HepG2 (cell line): ENCODE measurements around the gene GADD45GIP1. TPM values are rescaled to one million over a fixed set of nuclear protein-coding genes. Genes with fewer than 3 reads are reported as not detected.

Experiments used
- ADNP ChIP-seq: sonication (generic); formaldehyde crosslinking; IDR thresholded peaks from 2 replicates; pipeline ENCODE4 v1.4.0; 2020; ENCODE audit warnings: missing genetic modification reagents
- ASH2L ChIP-seq: fragments of 300-600, 200-600 bp; sonication (generic); IDR thresholded peaks from 2 replicates; pipeline ENCODE4 v1.7.0; 2017; ENCODE audit warnings: low read depth, mild to moderate bottlenecking, moderate library complexity, mixed read lengths, low read length; ENCODE audit not compliant: insufficient read length
- ETV6 ChIP-seq: sonication (generic); formaldehyde crosslinking; conservative IDR thresholded peaks from 2 replicates; pipeline ENCODE4 v1.4.0; 2020; ENCODE audit warnings: missing genetic modification reagents
- FOXA3 ChIP-seq: IDR thresholded peaks from 2 replicates; pipeline ENCODE4 v1.6.1; 2016; ENCODE audit warnings: missing genetic modification reagents, missing compliant biosample characterization
- HNRNPL ChIP-seq: fragments of 200-400 bp; formaldehyde crosslinking; IDR thresholded peaks from 2 replicates; pipeline ENCODE4 v1.6.1; 2017; ENCODE audit warnings: mild to moderate bottlenecking, low read depth, low read length
- IKZF1 ChIP-seq: fragments of 450-650 bp; IDR thresholded peaks from 2 replicates; pipeline ENCODE4 v1.7.1; 2016
- NR1H2 ChIP-seq: sonication (generic); formaldehyde crosslinking; IDR thresholded peaks from 2 replicates; pipeline ENCODE4 v1.8.1; 2022; ENCODE audit warnings: low read depth, missing genetic modification reagents, borderline replicate concordance
- SRF ChIP-seq: IDR thresholded peaks from 2 replicates; pipeline ENCODE4 v1.6.1; 2011; ENCODE audit warnings: mild to moderate bottlenecking, low read depth, low read length, moderate library complexity
- TRIM24 ChIP-seq: sonication (generic); formaldehyde crosslinking; IDR thresholded peaks from 2 replicates; pipeline ENCODE4 v1.8.0; 2022; ENCODE audit warnings: mild to moderate bottlenecking, missing genetic modification reagents
- YEATS4 ChIP-seq: sonication (generic); formaldehyde crosslinking; IDR thresholded peaks from 2 replicates; pipeline ENCODE4 v1.4.0; 2020; ENCODE audit warnings: missing genetic modification reagents, borderline replicate concordance
- ZBTB43 ChIP-seq: sonication (generic); formaldehyde crosslinking; conservative IDR thresholded peaks from 2 replicates; pipeline ENCODE4 v1.4.0; 2020; ENCODE audit warnings: missing genetic modification reagents
- ZNF264 ChIP-seq: sonication (generic); formaldehyde crosslinking; IDR thresholded peaks from 2 replicates; pipeline ENCODE4 v1.4.0; 2020; ENCODE audit warnings: missing genetic modification reagents
- ZNF318 ChIP-seq: sonication (generic); formaldehyde crosslinking; IDR thresholded peaks from 2 replicates; pipeline ENCODE4 v1.4.0; 2020; ENCODE audit warnings: mild to moderate bottlenecking, missing genetic modification reagents
- ZNF513 ChIP-seq: sonication (generic); formaldehyde crosslinking; conservative IDR thresholded peaks from 2 replicates; pipeline ENCODE4 v1.5.0; 2020; ENCODE audit warnings: missing genetic modification reagents
- ZNF563 ChIP-seq: sonication (generic); formaldehyde crosslinking; IDR thresholded peaks from 2 replicates; pipeline ENCODE4 v1.8.0; 2022; ENCODE audit warnings: mild to moderate bottlenecking, moderate library complexity, missing genetic modification reagents
- ZNF7 ChIP-seq: IDR thresholded peaks from 2 replicates; pipeline ENCODE4 v1.6.1; 2016; ENCODE audit warnings: missing biosample characterization, missing genetic modification reagents
- ZSCAN20 ChIP-seq: sonication (generic); formaldehyde crosslinking; IDR thresholded peaks from 2 replicates; pipeline ENCODE4 v1.4.0; 2020; ENCODE audit warnings: missing genetic modification reagents, mild to moderate bottlenecking, borderline replicate concordance
- polyA plus RNA-seq, 8 experiments: library from polyadenylated mRNA; depleted of rRNA in 3 of 8; stranded (reverse) in 7 of 8; unstranded in 1 of 8; fragments of >200 nt; fragmentation: Illumina TruSeq in 4 of 8; extraction: Trizol in 4 of 8; gene quantifications; 2 replicates each; pipeline versions ENCODE4 v1.2.1 to v1.2.3, GENCODE V29; 2011 to 2016; ENCODE audit warnings: low read depth in 4 of 8, missing spikeins in 1 of 8, mixed read lengths in 1 of 8; ENCODE audit not compliant: insufficient read depth in 1 of 8
- total RNA-seq, 5 experiments: library from RNA; depleted of rRNA; stranded (reverse); fragments of >200 nt; fragmentation: Illumina TruSeq; extraction: Trizol; gene quantifications; 2 replicates each; pipeline ENCODE4 v1.2.3, GENCODE V29; 2016; ENCODE audit warnings: low read depth in 1 of 5
- TF ChIP-seq, protein P1 (sequence below): IDR thresholded peaks from 2 replicates; pipeline ENCODE4 v1.6.1; 2016; ENCODE audit warnings: missing biosample characterization, missing genetic modification reagents, low read depth

Gene GADD45GIP1
- total and polyA plus RNA-seq, 2 of the 13 experiments (the other 11 are each of a cell fraction or from before 2014, with no cell fraction given) = 24.6 to 30.7 TPM

- no peak for TF ChIP-seq ZNF318 (CRISPR knock-in tag)
- TF ChIP-seq ZSCAN20 (CRISPR knock-in tag) = no peak
- no peak for TF ChIP-seq ETV6
- no peak for TF ChIP-seq ZNF513
- TF ChIP-seq ZNF563 = no peak
- no peak for TF ChIP-seq IKZF1
- TF ChIP-seq ASH2L = no peak
- TF ChIP-seq SRF = no peak
- 0 out of 2 replicates have a peak, but pooled peaks have one; percentile 29 for TF ChIP-seq NR1H2 (CRISPR knock-in tag)
- TF ChIP-seq HNRNPL = no peak
- no peak for TF ChIP-seq ZNF7 (CRISPR knock-in tag)
- TF ChIP-seq FOXA3 (CRISPR knock-in tag) = peak; percentile 45
- no peak for TF ChIP-seq ADNP (CRISPR knock-in tag)
- TF ChIP-seq TRIM24 (CRISPR knock-in tag) = no peak
- TF ChIP-seq, protein P1, sequence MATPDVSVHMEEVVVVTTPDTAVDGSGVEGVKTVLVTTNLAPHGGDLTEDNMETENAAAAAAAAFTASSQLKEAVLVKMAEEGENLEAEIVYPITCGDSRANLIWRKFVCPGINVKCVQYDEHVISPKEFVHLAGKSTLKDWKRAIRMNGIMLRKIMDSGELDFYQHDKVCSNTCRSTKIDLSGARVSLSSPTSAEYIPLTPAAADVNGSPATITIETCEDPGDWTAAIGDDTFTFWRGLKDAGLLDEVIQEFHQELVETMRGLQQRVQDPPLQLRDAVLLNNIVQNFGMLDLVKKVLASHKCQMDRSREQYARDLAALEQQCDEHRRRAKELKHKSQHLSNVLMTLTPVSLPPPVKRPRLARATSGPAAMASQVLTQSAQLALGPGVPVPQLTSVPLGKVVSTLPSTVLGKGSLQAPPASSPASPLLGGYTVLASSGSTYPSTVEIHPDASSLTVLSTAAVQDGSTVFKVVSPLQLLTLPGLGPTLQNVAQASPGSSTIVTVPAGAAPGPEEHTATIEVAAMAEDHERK (CRISPR knock-in tag) = no peak
- 0 out of 2 replicates have a peak, but pooled peaks have one; percentile 55 for TF ChIP-seq ZBTB43 (CRISPR knock-in tag)
- peak; percentile 16; the same call in 1 of the 2 replicates for TF ChIP-seq YEATS4 (CRISPR knock-in tag)
- no peak for TF ChIP-seq ZNF264 (CRISPR knock-in tag)
Observed at GRCh38 chr19:12985049-12985776, 28.2 kb upstream of the GADD45GIP1 start (continued).
